HFFc6 (cell line): ENCODE results near the gene CHAT. TPM values are rescaled to one million over a fixed set of nuclear protein-coding genes. Genes with fewer than 3 reads are reported as not detected.

ENCODE experiments used
- DNase-seq: peaks from one replicate; pipeline ENCODE4 v3.0.0-alpha.2; 2018
- H3K27ac Mint-ChIP-seq: 2 replicates; pipeline ENCODE4 v1.8.0; 2020; ENCODE audit warnings: mild to moderate bottlenecking, mixed read lengths
- H3K27me3 Mint-ChIP-seq: 2 replicates; pipeline ENCODE4 v1.8.0; 2021; ENCODE audit warnings: mild to moderate bottlenecking, moderate library complexity, mixed read lengths; ENCODE audit not compliant: insufficient read depth
- H3K36me3 Mint-ChIP-seq: 2 replicates; pipeline ENCODE4 v1.8.0; 2021; ENCODE audit warnings: low read depth, mixed read lengths
- H3K4me1 Mint-ChIP-seq: 2 replicates; pipeline ENCODE4 v1.8.0; 2020; ENCODE audit warnings: low read depth, mixed read lengths
- H3K4me3 Mint-ChIP-seq: 2 replicates; pipeline ENCODE4 v1.8.0; 2020; ENCODE audit warnings: mild to moderate bottlenecking, moderate library complexity, mixed read lengths
- H3K9me3 Mint-ChIP-seq: 2 replicates; pipeline ENCODE4 v1.8.0; 2020; ENCODE audit warnings: mild to moderate bottlenecking, mixed read lengths
- total RNA-seq, 6 experiments: library from RNA; stranded (reverse); fragmentation: NEBNext Ultra II Directional; extraction: Animal tissue kit (Norgen Biotek cat#: 25700); gene quantifications; 2 replicates in 1 of 6; 3 replicates in 5 of 6; pipeline ENCODE4 v1.2.3, GENCODE V29; 2021
- TF ChIP-seq, protein P1 (sequence below): fragments of 200-600 bp; sonication (generic); IDR thresholded peaks from 2 replicates; pipeline ENCODE4 v1.5.0; 2021; ENCODE audit warnings: antibody characterized with exemption, mild to moderate bottlenecking

Gene CHAT
- total RNA-seq, 6 experiments from 2014 or later, result not detected

GRCh38 chr10:49653273-49653929 lies 39.6 kb downstream of the CHAT start:
- peaks cover 4% of the 10 kb centered on the region; the same call in 1 of the 2 replicates for H3K9me3 Mint-ChIP-seq
- H3K27ac Mint-ChIP-seq, result no peak overlapping the region
- peaks cover 59% of the 10 kb centered on the region for H3K27me3 Mint-ChIP-seq
- H3K36me3 Mint-ChIP-seq, result no peaks in the 10 kb centered on the region
- H3K4me1 Mint-ChIP-seq, result no peaks in the 10 kb centered on the region
- H3K4me3 Mint-ChIP-seq, result no peak overlapping the region
- TF ChIP-seq, protein P1, sequence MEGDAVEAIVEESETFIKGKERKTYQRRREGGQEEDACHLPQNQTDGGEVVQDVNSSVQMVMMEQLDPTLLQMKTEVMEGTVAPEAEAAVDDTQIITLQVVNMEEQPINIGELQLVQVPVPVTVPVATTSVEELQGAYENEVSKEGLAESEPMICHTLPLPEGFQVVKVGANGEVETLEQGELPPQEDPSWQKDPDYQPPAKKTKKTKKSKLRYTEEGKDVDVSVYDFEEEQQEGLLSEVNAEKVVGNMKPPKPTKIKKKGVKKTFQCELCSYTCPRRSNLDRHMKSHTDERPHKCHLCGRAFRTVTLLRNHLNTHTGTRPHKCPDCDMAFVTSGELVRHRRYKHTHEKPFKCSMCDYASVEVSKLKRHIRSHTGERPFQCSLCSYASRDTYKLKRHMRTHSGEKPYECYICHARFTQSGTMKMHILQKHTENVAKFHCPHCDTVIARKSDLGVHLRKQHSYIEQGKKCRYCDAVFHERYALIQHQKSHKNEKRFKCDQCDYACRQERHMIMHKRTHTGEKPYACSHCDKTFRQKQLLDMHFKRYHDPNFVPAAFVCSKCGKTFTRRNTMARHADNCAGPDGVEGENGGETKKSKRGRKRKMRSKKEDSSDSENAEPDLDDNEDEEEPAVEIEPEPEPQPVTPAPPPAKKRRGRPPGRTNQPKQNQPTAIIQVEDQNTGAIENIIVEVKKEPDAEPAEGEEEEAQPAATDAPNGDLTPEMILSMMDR, result no peak
- DNase-seq, result no peak

DNA sequence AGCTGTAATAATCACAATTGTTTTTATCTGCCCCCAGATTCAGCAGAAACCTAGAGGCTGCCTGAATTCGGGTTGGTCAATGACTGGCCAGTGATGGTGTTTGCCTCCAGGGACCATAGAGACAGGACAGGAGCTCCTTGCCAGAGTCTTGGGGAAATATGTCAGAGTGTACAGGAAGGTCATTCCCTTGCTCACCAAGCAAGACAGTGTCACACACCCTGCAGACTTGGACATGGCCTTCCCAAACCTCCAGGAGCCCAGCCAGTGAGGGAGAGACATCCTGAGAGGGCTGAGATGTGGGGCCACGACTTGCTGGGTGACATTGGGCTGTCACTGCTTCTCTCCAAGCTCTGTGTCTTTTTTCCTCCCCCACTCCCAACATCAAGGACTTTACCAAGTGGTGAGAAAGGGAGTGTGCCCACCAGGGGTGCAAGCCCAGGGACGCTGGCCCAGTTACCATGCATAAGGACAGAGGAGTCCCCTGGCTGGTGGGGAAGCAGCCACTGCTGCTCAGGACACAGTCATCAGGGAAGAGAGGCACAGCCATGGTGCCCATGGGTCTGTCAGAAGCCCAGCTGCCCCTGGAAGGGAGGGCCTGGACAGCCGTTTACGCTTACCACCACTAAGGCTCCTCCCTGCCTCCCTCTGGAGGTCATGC lies 40.3 kb downstream of the CHAT start:
- no peak overlapping the region for H3K27ac Mint-ChIP-seq
- H3K36me3 Mint-ChIP-seq, result peaks cover 6% of the 10 kb centered on the region; the same call in 1 of the 2 replicates
- DNase-seq, result no peak
- H3K4me1 Mint-ChIP-seq, result no peaks in the 10 kb centered on the region
- peaks cover 54% of the 10 kb centered on the region for H3K27me3 Mint-ChIP-seq
- TF ChIP-seq, protein P1, result no peak
- H3K4me3 Mint-ChIP-seq, result no peak overlapping the region
- H3K9me3 Mint-ChIP-seq, result peaks cover 12% of the 10 kb centered on the region

GRCh38 chr10:49655099-49655498 lies 41.3 kb downstream of the CHAT start:
- H3K27ac Mint-ChIP-seq, result no peak overlapping the region
- TF ChIP-seq, protein P1, result no peak
- no peak for DNase-seq
- peaks cover 49% of the 10 kb centered on the region for H3K27me3 Mint-ChIP-seq
- H3K36me3 Mint-ChIP-seq, result peaks cover 7% of the 10 kb centered on the region; the same call in 1 of the 2 replicates
- no peaks in the 10 kb centered on the region for H3K4me1 Mint-ChIP-seq
- H3K4me3 Mint-ChIP-seq, result no peak overlapping the region
- peaks cover 16% of the 10 kb centered on the region for H3K9me3 Mint-ChIP-seq

DNA sequence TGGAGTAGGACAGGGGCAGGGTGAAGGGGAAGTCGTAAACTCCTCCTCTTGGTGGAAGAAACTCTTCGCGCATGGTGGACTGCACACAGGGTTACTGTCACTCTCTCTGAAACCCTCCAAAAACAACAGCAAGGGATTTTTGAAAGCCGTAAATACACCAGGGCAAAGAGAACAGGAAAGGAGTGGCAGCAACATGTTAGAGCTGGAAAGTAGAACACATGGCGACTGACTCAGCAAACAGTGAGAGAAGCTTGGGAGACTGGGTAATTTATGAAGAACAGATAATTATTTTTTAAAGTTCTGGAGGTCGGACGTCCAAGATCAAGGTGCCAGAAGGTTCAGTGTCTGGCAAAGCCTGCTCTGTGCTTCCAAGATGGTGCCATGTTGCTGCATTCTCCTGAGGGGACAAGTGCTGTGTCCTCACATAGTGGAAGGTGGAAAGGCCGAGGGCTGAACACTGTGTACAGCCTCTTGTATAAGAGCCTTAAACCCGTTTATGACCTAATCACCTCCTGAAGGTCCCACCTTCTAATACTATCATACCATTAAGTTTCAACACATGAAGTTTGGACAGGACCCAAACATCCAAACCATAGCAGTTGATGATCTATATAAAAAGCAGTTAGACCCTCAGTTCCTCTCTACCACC lies 43.1 kb downstream of the CHAT start:
- no peak for DNase-seq
- Mint-ChIP-seq H3K4me3 (no peak overlapping the region), H3K27me3 (peaks cover 49% of the 10 kb centered on the region), H3K27ac (no peak overlapping the region), H3K9me3 (peaks cover 16% of the 10 kb centered on the region), H3K4me1 (no peaks in the 10 kb centered on the region), H3K36me3 (peaks cover 7% of the 10 kb centered on the region; the same call in 1 of the 2 replicates)
- TF ChIP-seq, protein P1, result no peak

GRCh38 chr10:49657606-49658005 lies 43.8 kb downstream of the CHAT start:
- peaks cover 7% of the 10 kb centered on the region; the same call in 1 of the 2 replicates for H3K36me3 Mint-ChIP-seq
- TF ChIP-seq, protein P1, result no peak
- peaks cover 47% of the 10 kb centered on the region for H3K27me3 Mint-ChIP-seq
- H3K4me3 Mint-ChIP-seq, result no peak overlapping the region
- H3K4me1 Mint-ChIP-seq, result no peaks in the 10 kb centered on the region
- peaks cover 16% of the 10 kb centered on the region for H3K9me3 Mint-ChIP-seq
- DNase-seq, result no peak
- no peak overlapping the region for H3K27ac Mint-ChIP-seq
